HepG2 (cell line): ENCODE data around the gene EFNA4. TPM values are rescaled to one million over a fixed set of nuclear protein-coding genes. Genes with fewer than 3 reads are reported as not detected.

Source experiments
- ATAC-seq: fragments of 200-7000 bp; cut with Tn5 transposase; 3 replicates; pipeline ENCODE4 v1.9.1; 2020; ENCODE audit warnings: mild to moderate bottlenecking, moderate library complexity
- BruUV-seq: library from RNA; stranded (reverse); fragments of 400-500 nt; replicated peaks from 2 replicates; lab custom pipeline; 2021; lab: Mats Ljungman, UMichigan
- CTCF ChIA-PET: fragments of 300-600 bp; formaldehyde crosslinking; extraction: SDS; loops from one replicate; lab custom pipeline; 2021; ENCODE audit warnings: low total read pairs, inconsistent platforms, low intra/inter-chr PET ratio; lab: Yijun Ruan, JAX
- POLR2A ChIA-PET: fragments of 350-600 bp; sonication (Branson Sonifier 250); formaldehyde crosslinking; loops from one replicate; lab custom pipeline; 2020; ENCODE audit warnings: antibody characterized with exemption, inconsistent platforms; lab: Yijun Ruan, JAX
- DNase-seq: peaks from one replicate; pipeline ENCODE4 v3.0.0-alpha.2; 2015; ENCODE audit warnings: low spot score
- FAIRE-seq: peaks from 3 replicates; lab custom pipeline; 2011; peaks lifted over from hg19 to GRCh38; lab: Jason Lieb, UNC
- H2AFZ ChIP-seq: one replicate; pipeline ENCODE4 v1.6.1; 2011; ENCODE audit warnings: low read length, inconsistent platforms
- H3K27ac ChIP-seq: fragments of 300-600 bp; 3 replicates; pipeline ENCODE4 v1.8.0; 2011; ENCODE audit warnings: mixed run types, mild to moderate bottlenecking, mixed read lengths, low read length, inconsistent platforms; ENCODE audit not compliant: insufficient read depth; ENCODE audit errors: extremely low read length
- H3K27me3 ChIP-seq, 2 experiments: fragments of 200-600 bp in 1 of 2; 2 replicates in 1 of 2; 3 replicates in 1 of 2; pipeline versions ENCODE4 v1.6.0 to v1.8.0; 2011; ENCODE audit warnings: low read length in 2 of 2, mild to moderate bottlenecking in 2 of 2, moderate library complexity in 2 of 2, inconsistent platforms in 1 of 2; ENCODE audit not compliant: insufficient read depth in 2 of 2, control insufficient read depth in 1 of 2
- H3K36me3 ChIP-seq, 2 experiments: fragments of 200-600 bp in 1 of 2; replicated peaks in 1 of 2; 2 replicates in 1 of 2; 3 replicates in 1 of 2; pipeline versions ENCODE4 v1.5.1 to v1.8.0; 2011; ENCODE audit warnings: low read length in 2 of 2, inconsistent platforms in 1 of 2; ENCODE audit not compliant: insufficient read depth in 2 of 2, control insufficient read depth in 1 of 2
- H3K4me1 ChIP-seq: 2 replicates; pipeline ENCODE4 v1.5.1; 2012; ENCODE audit warnings: low read length, inconsistent platforms; ENCODE audit not compliant: insufficient read depth
- H3K4me2 ChIP-seq: 2 replicates; pipeline ENCODE4 v1.6.0; 2011; ENCODE audit warnings: low read depth, low read length, inconsistent platforms
- H3K4me3 ChIP-seq, 3 experiments: fragments of 200-600 bp in 1 of 3; sonication (generic), shearing (Covaris generic) in 1 of 3; replicated peaks in 1 of 3; 2 replicates each; pipeline ENCODE4 v1.5.1; 2011 to 2016; ENCODE audit warnings: low read length in 3 of 3, inconsistent platforms in 2 of 3, low read depth in 2 of 3, mild to moderate bottlenecking in 2 of 3, control low read depth in 1 of 3, mixed read lengths in 1 of 3; ENCODE audit not compliant: insufficient read depth in 1 of 3
- H3K79me2 ChIP-seq: one replicate; pipeline ENCODE4 v1.6.1; 2011; ENCODE audit warnings: low read length, inconsistent platforms; ENCODE audit not compliant: insufficient read depth
- H3K9ac ChIP-seq: 2 replicates; pipeline ENCODE4 v1.6.0; 2011; ENCODE audit warnings: mild to moderate bottlenecking, low read depth, low read length, inconsistent platforms; ENCODE audit not compliant: insufficient read depth
- H3K9me3 ChIP-seq: 2 replicates; pipeline ENCODE4 v1.5.1; 2012; ENCODE audit warnings: mild to moderate bottlenecking, low read length
- H4K20me1 ChIP-seq: 2 replicates; pipeline ENCODE4 v1.6.0; 2011; ENCODE audit warnings: inconsistent platforms, mild to moderate bottlenecking, low read length, moderate library complexity; ENCODE audit not compliant: insufficient read depth
- PAF1 ChIP-seq: IDR thresholded peaks from 2 replicates; pipeline ENCODE4 v1.6.1; 2016; ENCODE audit warnings: missing genetic modification reagents, missing compliant biosample characterization
- TBX2 ChIP-seq: sonication (generic); formaldehyde crosslinking; IDR thresholded peaks from 2 replicates; pipeline ENCODE4 v1.5.0; 2020; ENCODE audit warnings: missing genetic modification reagents, mild to moderate bottlenecking, borderline replicate concordance
- ZFP1 ChIP-seq: IDR thresholded peaks from 2 replicates; pipeline ENCODE4 v1.6.1; 2016
- ZMAT3 ChIP-seq: sonication (generic); formaldehyde crosslinking; conservative IDR thresholded peaks from 2 replicates; pipeline ENCODE4 v1.7.0; 2021; ENCODE audit warnings: missing genetic modification reagents
- ZSCAN30 ChIP-seq: sonication (generic); formaldehyde crosslinking; IDR thresholded peaks from 2 replicates; pipeline ENCODE4 v1.5.0; 2020; ENCODE audit warnings: mild to moderate bottlenecking, missing genetic modification reagents
- WGBS: methylation state at CpG from one replicate; pipeline ENCODE4 v1.1.6; 2017; ENCODE audit warnings: low lambda C conversion rate; 5-methylcytosine and 5-hydroxymethylcytosine counted together
- in situ Hi-C: cut with HindIII; loops from 2 replicates; pipeline ENCODE4 v1.10.0; 2017; ENCODE audit warnings: low pct_unique_long_range_greater_than_20kb; ENCODE audit not compliant: extremely low pct_ligation_motif_present
- intact Hi-C: fragments of 100-400 bp; cut with micrococcal nuclease; formaldehyde crosslinking; loops from one replicate; pipeline ENCODE4 v1.10.0; 2022; ENCODE audit not compliant: unreplicated experiment
- polyA plus RNA-seq, 8 experiments: library from polyadenylated mRNA; depleted of rRNA in 3 of 8; stranded (reverse) in 7 of 8; unstranded in 1 of 8; fragments of >200 nt; fragmentation: Illumina TruSeq in 4 of 8; extraction: Trizol in 4 of 8; gene quantifications; 2 replicates each; pipeline versions ENCODE4 v1.2.1 to v1.2.3, GENCODE V29; 2011 to 2016; ENCODE audit warnings: low read depth in 4 of 8, missing spikeins in 1 of 8, mixed read lengths in 1 of 8; ENCODE audit not compliant: insufficient read depth in 1 of 8
- total RNA-seq, 5 experiments: library from RNA; depleted of rRNA; stranded (reverse); fragments of >200 nt; fragmentation: Illumina TruSeq; extraction: Trizol; gene quantifications; 2 replicates each; pipeline ENCODE4 v1.2.3, GENCODE V29; 2016; ENCODE audit warnings: low read depth in 1 of 5
- TF ChIP-seq, protein P1 (sequence below): sonication (generic); formaldehyde crosslinking; IDR thresholded peaks from 2 replicates; pipeline ENCODE4 v1.4.0; 2020; ENCODE audit warnings: missing genetic modification reagents; ENCODE audit errors: not compliant biosample characterization

EFNA4 gene
- total and polyA plus RNA-seq, 2 of the 13 experiments (the other 11 are each of a cell fraction or from before 2014, with no cell fraction given), result 12.0 to 17.2 TPM

DNA sequence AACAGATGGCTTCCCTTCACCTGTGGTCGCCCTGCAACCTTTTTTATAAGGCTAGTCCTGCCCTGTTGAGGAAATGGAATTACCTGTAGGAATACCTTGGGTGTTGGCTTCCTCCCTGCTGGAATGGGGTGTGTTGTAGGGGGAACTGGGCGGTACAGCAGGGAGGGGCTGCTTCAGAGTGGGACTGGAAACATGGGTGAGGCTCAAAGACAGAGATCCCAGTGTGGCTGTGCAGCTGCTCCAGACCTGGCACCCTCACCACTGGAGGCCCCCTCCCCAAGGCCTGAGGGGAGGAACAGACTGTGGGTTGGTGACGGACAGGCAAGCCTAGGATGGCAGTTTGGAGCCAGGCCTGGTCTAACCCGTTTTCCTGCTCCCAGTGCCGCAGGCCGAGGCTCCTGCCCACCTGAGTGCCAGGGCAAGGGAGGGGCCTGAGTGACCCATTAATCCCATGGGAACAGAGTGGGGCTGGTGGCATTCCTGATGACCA is 19.6 kb downstream of the EFNA4 start:
- ChIA-PET CTCF (interaction anchor here (1.4 to 2.9 kb wide), 5 partner anchors 20 to 84 kb away, joined by 3 to 39 read pairs (median 7); partner anchors contain the start of genes EFNA4 and ZBTB7B), POLR2A (no interaction called here)
- DNase-seq (no peak), FAIRE-seq (no peak), ATAC-seq (no peak)
- Histone ChIP-seq H3K27ac (no peak overlapping the region), H3K4me1 (peaks cover 88% of the 10 kb centered on the region), H2AFZ (no peak overlapping the region), H4K20me1 (peaks cover 4% of the 10 kb centered on the region; the same call in 1 of the 2 replicates), H3K9me3 (no peaks in the 10 kb centered on the region), H3K4me3 (peak overlapping the region in 1 of 3 experiments; percentile 70; a peak in 1 of 6 replicates), H3K9ac (no peak overlapping the region), H3K79me2 (no peaks in the 10 kb centered on the region), H3K27me3 (peaks cover 27 to 62% of the 10 kb centered on the region in 2 experiments), H3K36me3 (no peaks in the 10 kb centered on the region), H3K4me2 (peak overlapping the region; percentile 90; the same call in 1 of the 2 replicates)
- TF ChIP-seq, protein P1, sequence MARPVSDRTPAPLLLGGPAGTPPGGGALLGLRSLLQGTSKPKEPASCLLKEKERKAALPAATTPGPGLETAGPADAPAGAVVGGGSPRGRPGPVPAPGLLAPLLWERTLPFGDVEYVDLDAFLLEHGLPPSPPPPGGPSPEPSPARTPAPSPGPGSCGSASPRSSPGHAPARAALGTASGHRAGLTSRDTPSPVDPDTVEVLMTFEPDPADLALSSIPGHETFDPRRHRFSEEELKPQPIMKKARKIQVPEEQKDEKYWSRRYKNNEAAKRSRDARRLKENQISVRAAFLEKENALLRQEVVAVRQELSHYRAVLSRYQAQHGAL (CRISPR knock-in tag), result no peak
- TF ChIP-seq ZSCAN30 (CRISPR knock-in tag) (no peak), ZMAT3 (no peak), ZFP1 (no peak), PAF1 (CRISPR knock-in tag) (no peak), TBX2 (CRISPR knock-in tag) (no peak)
- BruUV-seq, result no TSS peak
- in situ Hi-C loops, result no loop called here
- 10% methylated on average over 2 of the region's 6 CpGs for WGBS
- intact Hi-C loops, result loop anchor here (5.0 to 10.0 kb wide), 2 partner anchors 36 to 178 kb away; no protein-coding TSS in a partner anchor
